H9 (cell line): ENCODE data around the gene GSG1L. TPM values are rescaled to one million over a fixed set of nuclear protein-coding genes. Genes with fewer than 3 reads are reported as not detected.

Experiments
- DNase-seq: peaks from one replicate; pipeline ENCODE4 v3.0.0-alpha.2; 2017
- H2AFZ ChIP-seq: one replicate; pipeline ENCODE4 v1.6.1; 2013; ENCODE audit warnings: mild to moderate bottlenecking, low read length, control low read depth, moderate library complexity
- H2AK5ac ChIP-seq: 2 replicates; pipeline ENCODE4 v1.6.1; 2013; ENCODE audit warnings: low read length, control low read depth, mixed read lengths; ENCODE audit not compliant: insufficient read length
- H2BK120ac ChIP-seq: one replicate; pipeline ENCODE4 v1.6.1; 2013; ENCODE audit warnings: low read depth, mild to moderate bottlenecking, low read length, control low read depth, inconsistent platforms; ENCODE audit not compliant: poor library complexity, severe bottlenecking
- H2BK12ac ChIP-seq: 2 replicates; pipeline ENCODE4 v1.6.1; 2013; ENCODE audit warnings: low read length, control low read depth, mixed read lengths, low read depth; ENCODE audit not compliant: insufficient read length
- H2BK15ac ChIP-seq: 2 replicates; pipeline ENCODE4 v1.6.1; 2013; ENCODE audit warnings: low read depth, low read length, control low read depth
- H2BK20ac ChIP-seq: one replicate; pipeline ENCODE4 v1.6.1; 2013; ENCODE audit warnings: low read depth, mild to moderate bottlenecking, low read length, control low read depth, inconsistent platforms; ENCODE audit not compliant: poor library complexity, severe bottlenecking
- H2BK5ac ChIP-seq: 2 replicates; pipeline ENCODE4 v1.6.1; 2013; ENCODE audit warnings: low read length, control low read depth, mixed read lengths; ENCODE audit not compliant: insufficient read length
- H3K14ac ChIP-seq: 2 replicates; pipeline ENCODE4 v1.6.1; 2013; ENCODE audit warnings: low read length, control low read depth; ENCODE audit not compliant: insufficient read depth
- H3K18ac ChIP-seq: 2 replicates; pipeline ENCODE4 v1.6.1; 2013; ENCODE audit warnings: low read depth, mild to moderate bottlenecking, mixed read lengths, low read length, control low read depth; ENCODE audit not compliant: insufficient read length
- H3K23ac ChIP-seq: 2 replicates; pipeline ENCODE4 v1.6.1; 2013; ENCODE audit warnings: low read length, control low read depth, mixed read lengths, low read depth; ENCODE audit not compliant: insufficient read length
- H3K23me2 ChIP-seq: 2 replicates; pipeline ENCODE4 v1.6.1; 2013; ENCODE audit warnings: low read depth, mild to moderate bottlenecking, mixed read lengths, low read length, control low read depth; ENCODE audit not compliant: insufficient read length, poor library complexity, severe bottlenecking
- H3K27ac ChIP-seq: 2 replicates; pipeline ENCODE4 v1.5.1; 2013; ENCODE audit warnings: low read length, control low read depth, mixed read lengths, low read depth; ENCODE audit not compliant: insufficient read length
- H3K27me3 ChIP-seq: 2 replicates; pipeline ENCODE4 v1.6.1; 2013; ENCODE audit warnings: low read length, control low read depth, inconsistent platforms; ENCODE audit not compliant: insufficient read depth
- H3K4ac ChIP-seq: 2 replicates; pipeline ENCODE4 v1.6.1; 2013; ENCODE audit warnings: low read depth, mild to moderate bottlenecking, control low read depth, inconsistent platforms, low read length, moderate library complexity
- H3K4me1 ChIP-seq: 2 replicates; pipeline ENCODE4 v1.6.1; 2013; ENCODE audit warnings: low read length, control low read depth, inconsistent platforms; ENCODE audit not compliant: insufficient read depth
- H3K4me2 ChIP-seq: 2 replicates; pipeline ENCODE4 v1.6.1; 2013; ENCODE audit warnings: low read length, control low read depth, mixed read lengths; ENCODE audit not compliant: insufficient read length, insufficient read depth
- H3K56ac ChIP-seq: 2 replicates; pipeline ENCODE4 v1.6.1; 2013; ENCODE audit warnings: low read depth, mild to moderate bottlenecking, mixed read lengths, low read length, control low read depth; ENCODE audit not compliant: insufficient read length
- H3K79me1 ChIP-seq: 2 replicates; pipeline ENCODE4 v1.6.1; 2013; ENCODE audit warnings: low read depth, mild to moderate bottlenecking, moderate library complexity, low read length, control low read depth, inconsistent platforms; ENCODE audit not compliant: insufficient read depth, poor library complexity, severe bottlenecking
- H3K79me2 ChIP-seq: 2 replicates; pipeline ENCODE4 v1.6.1; 2013; ENCODE audit warnings: low read length, control low read depth, inconsistent platforms; ENCODE audit not compliant: insufficient read depth
- H3K9ac ChIP-seq: 2 replicates; pipeline ENCODE4 v1.6.1; 2013; ENCODE audit warnings: low read length, control low read depth, mixed read lengths; ENCODE audit not compliant: insufficient read length; ENCODE audit errors: extremely low read depth
- H3K9me3 ChIP-seq: one replicate; pipeline ENCODE4 v1.6.1; 2013; ENCODE audit warnings: low read depth, low read length, inconsistent platforms; ENCODE audit not compliant: control insufficient read depth
- H3T11ph ChIP-seq: one replicate; pipeline ENCODE4 v1.6.1; 2013; ENCODE audit warnings: mild to moderate bottlenecking, low read length, control low read depth, inconsistent platforms
- H4K20me1 ChIP-seq: one replicate; pipeline ENCODE4 v1.6.1; 2013; ENCODE audit not compliant: control insufficient read depth, insufficient read length, insufficient read depth
- H4K5ac ChIP-seq: 2 replicates; pipeline ENCODE4 v1.6.1; 2013; ENCODE audit warnings: low read depth, mild to moderate bottlenecking, mixed read lengths, low read length, control low read depth; ENCODE audit not compliant: insufficient read length
- H4K8ac ChIP-seq: replicated peaks from 2 replicates; pipeline ENCODE4 v1.6.1; 2013; ENCODE audit warnings: low read length, control low read depth, mixed read lengths, low read depth; ENCODE audit not compliant: insufficient read length
- H4K91ac ChIP-seq: 2 replicates; pipeline ENCODE4 v1.6.1; 2013; ENCODE audit warnings: low read depth, mild to moderate bottlenecking, moderate library complexity, mixed read lengths, low read length, control low read depth; ENCODE audit not compliant: insufficient read length
- H3K27ac Mint-ChIP-seq, 3 experiments: 2 replicates in 2 of 3; 3 replicates in 1 of 3; pipeline ENCODE4 v1.8.0; 2020 to 2021; ENCODE audit warnings: mixed read lengths in 3 of 3, mild to moderate bottlenecking in 1 of 3, moderate library complexity in 1 of 3
- H3K27me3 Mint-ChIP-seq: 2 replicates; pipeline ENCODE4 v1.8.0; 2021; ENCODE audit warnings: low read depth, mild to moderate bottlenecking, moderate library complexity, mixed read lengths
- H3K36me3 Mint-ChIP-seq, 3 experiments: 2 replicates in 2 of 3; 3 replicates in 1 of 3; pipeline ENCODE4 v1.8.0; 2020 to 2021; ENCODE audit warnings: low read depth in 3 of 3, mixed read lengths in 3 of 3; ENCODE audit not compliant: insufficient read depth in 1 of 3
- H3K4me1 Mint-ChIP-seq, 2 experiments: 2 replicates each; pipeline ENCODE4 v1.8.0; 2020; ENCODE audit warnings: mixed read lengths in 2 of 2
- H3K4me3 Mint-ChIP-seq, 2 experiments: 2 replicates in 1 of 2; 3 replicates in 1 of 2; pipeline ENCODE4 v1.8.0; 2020 to 2021; ENCODE audit warnings: mild to moderate bottlenecking in 2 of 2, mixed read lengths in 2 of 2, moderate library complexity in 1 of 2
- H3K9me3 Mint-ChIP-seq, 2 experiments: 2 replicates in 1 of 2; 3 replicates in 1 of 2; pipeline ENCODE4 v1.8.0; 2020; ENCODE audit warnings: mild to moderate bottlenecking in 2 of 2, mixed read lengths in 2 of 2, moderate library complexity in 1 of 2
- WGBS: extraction: QIAGEN DNeasy Blood & Tissue Kit; methylation state at CpG from one replicate; pipeline ENCODE4 v1.1.7; 2013; ENCODE audit warnings: missing lambda C conversion rate, low lambda C conversion rate, mixed read lengths; ENCODE audit not compliant: insufficient read length; ENCODE audit errors: extremely low coverage; 5-methylcytosine and 5-hydroxymethylcytosine counted together
- total RNA-seq: library from RNA; stranded (reverse); gene quantifications from 2 replicates; pipeline ENCODE4 v1.2.1, GENCODE V29; 2021
- TF ChIP-seq, protein P1 (sequence below): fragments of 200-600 bp; sonication (generic); conservative IDR thresholded peaks from 3 replicates; pipeline ENCODE4 v1.8.0; 2021; ENCODE audit warnings: antibody characterized with exemption, mild to moderate bottlenecking

GSG1L gene
- total RNA-seq, 1 experiment from 2014 or later, result 0.35 TPM

DNA sequence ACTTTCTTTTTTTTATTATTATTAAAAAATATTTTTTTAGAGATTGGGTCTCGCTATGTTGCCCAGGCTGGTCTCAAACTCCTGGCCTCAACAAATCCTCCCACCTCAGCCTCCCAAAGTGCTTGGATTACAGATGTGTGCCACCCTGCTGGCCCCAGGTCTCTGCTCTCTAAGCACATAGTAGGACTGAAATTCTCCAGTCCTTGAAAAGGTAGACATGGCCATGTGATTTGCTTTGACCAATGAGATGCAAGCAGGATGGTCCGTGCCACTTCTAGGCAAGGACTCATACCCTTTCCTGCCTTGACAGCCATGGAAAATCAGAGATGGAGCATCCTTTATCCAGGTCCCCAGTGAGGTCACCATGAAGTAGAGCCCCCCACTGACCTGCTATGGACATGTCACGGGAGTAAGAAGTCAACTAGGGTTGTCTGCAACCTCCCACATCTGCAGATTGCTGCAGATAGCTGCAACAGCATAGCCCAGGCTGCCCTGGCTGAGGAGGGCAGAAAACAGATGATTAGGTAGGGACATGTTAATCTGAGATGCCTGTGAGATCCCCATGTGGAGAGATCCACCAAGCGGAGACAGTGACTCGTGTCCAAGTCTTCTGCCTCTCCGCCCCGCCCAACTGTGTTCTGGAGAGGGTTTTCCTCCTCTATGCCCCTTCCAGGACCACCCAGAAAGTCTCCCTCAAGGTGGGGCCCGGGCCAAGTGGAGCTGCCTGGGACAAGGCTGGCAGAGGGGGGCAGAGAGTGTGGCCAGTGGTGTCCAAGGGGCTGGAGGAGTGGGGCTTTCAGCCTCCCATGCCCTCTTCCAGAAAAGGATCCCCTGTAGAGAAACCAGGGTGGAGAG, 11.0 kb downstream of the GSG1L start:
- H3K4me1 Mint-ChIP-seq, result no peaks in the 10 kb centered on the region; a peak in 1 of 4 replicates
- no peak for DNase-seq
- no peak overlapping the region for H4K91ac ChIP-seq
- no peak overlapping the region for H3K27ac ChIP-seq
- no peak overlapping the region for H3K18ac ChIP-seq
- no peak overlapping the region for H2AK5ac ChIP-seq
- H3K27ac Mint-ChIP-seq, result no peak overlapping the region; a peak in 1 of 7 replicates
- H2BK120ac ChIP-seq, result no peak overlapping the region
- H3K4me1 ChIP-seq, result no peaks in the 10 kb centered on the region
- H3K36me3 Mint-ChIP-seq, result 0 out of 7 replicates have a peak, but pooled peaks cover 0 to 4% (median 0%) of the 10 kb centered on the region in 3 experiments
- H4K5ac ChIP-seq, result no peak overlapping the region
- no peak overlapping the region for H3K4ac ChIP-seq
- H3K4me3 Mint-ChIP-seq, result no peak overlapping the region
- no peaks in the 10 kb centered on the region for H3K23me2 ChIP-seq
- no peak overlapping the region for H3K14ac ChIP-seq
- peaks cover 14% of the 10 kb centered on the region for H3K27me3 Mint-ChIP-seq
- no peak overlapping the region for H2BK20ac ChIP-seq
- no peak overlapping the region for H3K56ac ChIP-seq
- H3K27me3 ChIP-seq, result no peaks in the 10 kb centered on the region
- H3K79me1 ChIP-seq, result no peaks in the 10 kb centered on the region
- no peak overlapping the region for H2BK12ac ChIP-seq
- H3K9me3 Mint-ChIP-seq, result peaks cover 4 to 6% of the 10 kb centered on the region in 2 experiments; a peak in 4 of 5 replicates
- WGBS, result no CpG with 5 or more reads among the region's 8 CpGs
- TF ChIP-seq, protein P1, sequence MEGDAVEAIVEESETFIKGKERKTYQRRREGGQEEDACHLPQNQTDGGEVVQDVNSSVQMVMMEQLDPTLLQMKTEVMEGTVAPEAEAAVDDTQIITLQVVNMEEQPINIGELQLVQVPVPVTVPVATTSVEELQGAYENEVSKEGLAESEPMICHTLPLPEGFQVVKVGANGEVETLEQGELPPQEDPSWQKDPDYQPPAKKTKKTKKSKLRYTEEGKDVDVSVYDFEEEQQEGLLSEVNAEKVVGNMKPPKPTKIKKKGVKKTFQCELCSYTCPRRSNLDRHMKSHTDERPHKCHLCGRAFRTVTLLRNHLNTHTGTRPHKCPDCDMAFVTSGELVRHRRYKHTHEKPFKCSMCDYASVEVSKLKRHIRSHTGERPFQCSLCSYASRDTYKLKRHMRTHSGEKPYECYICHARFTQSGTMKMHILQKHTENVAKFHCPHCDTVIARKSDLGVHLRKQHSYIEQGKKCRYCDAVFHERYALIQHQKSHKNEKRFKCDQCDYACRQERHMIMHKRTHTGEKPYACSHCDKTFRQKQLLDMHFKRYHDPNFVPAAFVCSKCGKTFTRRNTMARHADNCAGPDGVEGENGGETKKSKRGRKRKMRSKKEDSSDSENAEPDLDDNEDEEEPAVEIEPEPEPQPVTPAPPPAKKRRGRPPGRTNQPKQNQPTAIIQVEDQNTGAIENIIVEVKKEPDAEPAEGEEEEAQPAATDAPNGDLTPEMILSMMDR, result no peak
- H3K4me2 ChIP-seq, result no peak overlapping the region
- H3T11ph ChIP-seq, result no peak overlapping the region
- H2AFZ ChIP-seq, result no peak overlapping the region
- no peak overlapping the region for H3K23ac ChIP-seq
- no peaks in the 10 kb centered on the region for H3K79me2 ChIP-seq
- no peak overlapping the region for H3K9ac ChIP-seq
- no peak overlapping the region for H2BK15ac ChIP-seq
- no peaks in the 10 kb centered on the region for H3K9me3 ChIP-seq
- H4K8ac ChIP-seq, result no peak overlapping the region
- no peaks in the 10 kb centered on the region for H4K20me1 ChIP-seq
- H2BK5ac ChIP-seq, result no peak overlapping the region
